NCI-H460 (cell line): Measurements from ENCODE around the gene PAK6. TPM values are rescaled to one million over a fixed set of nuclear protein-coding genes. Genes with fewer than 3 reads are reported as not detected.

Experiments used
- DNase-seq: peaks from one replicate; pipeline ENCODE4 v3.0.0-alpha.2; 2016; ENCODE audit warnings: low read depth; ENCODE audit errors: extremely low read depth
- total RNA-seq: library from RNA; depleted of rRNA; stranded (reverse); fragments of >200 nt; shearing (Covaris generic); gene quantifications from 2 replicates; pipeline ENCODE4 v1.2.3, GENCODE V29; 2014

PAK6 gene
- total RNA-seq, 1 experiment from 2014 or later, result not detected

- no peak for DNase-seq
Measured at GRCh38 chr15:40253167-40253790, 14.4 kb downstream of the PAK6 start.

GRCh38 chr15:40254452-40254851 lies 15.6 kb downstream of the PAK6 start:
- no peak for DNase-seq

- no peak for DNase-seq
Measured at GRCh38 chr15:40255033-40255432, 16.2 kb downstream of the PAK6 start.

GRCh38 chr15:40256638-40257235 lies 17.9 kb downstream of the PAK6 start:
- no peak for DNase-seq

- DNase-seq, result no peak
Measured at GRCh38 chr15:40257656-40258450, 19.0 kb downstream of the PAK6 start.

GRCh38 chr15:40258544-40258943 lies 19.7 kb downstream of the PAK6 start:
- no peak for DNase-seq

GRCh38 chr15:40259021-40259420 lies 20.2 kb downstream of the PAK6 start:
- DNase-seq, result no peak

- no peak for DNase-seq
Measured at GRCh38 chr15:40263024-40263754, 24.3 kb downstream of the PAK6 start.

GRCh38 chr15:40264321-40265153 lies 25.7 kb downstream of the PAK6 start:
- no peak for DNase-seq

- no peak for DNase-seq
Measured at GRCh38 chr15:40265355-40265754, 26.5 kb downstream of the PAK6 start.

- DNase-seq, result no peak
Measured at GRCh38 chr15:40265875-40266274, 27.0 kb downstream of the PAK6 start.

- DNase-seq, result peak; percentile 68
Measured at GRCh38 chr15:40266828-40267304, 28.0 kb downstream of the PAK6 start.

GRCh38 chr15:40267670-40268069 lies 28.8 kb downstream of the PAK6 start:
- no peak for DNase-seq

- no peak for DNase-seq
Measured at GRCh38 chr15:40269604-40270003, 30.7 kb downstream of the PAK6 start.

GRCh38 chr15:40270246-40270995 lies 31.6 kb downstream of the PAK6 start:
- no peak for DNase-seq

GRCh38 chr15:40271685-40272484 lies 33.0 kb downstream of the PAK6 start:
- no peak for DNase-seq

- DNase-seq, result no peak
Measured at GRCh38 chr15:40272485-40273056, 33.7 kb downstream of the PAK6 start.

GRCh38 chr15:40273428-40273827 lies 34.6 kb downstream of the PAK6 start:
- no peak for DNase-seq
